Trophoblast cell (in vitro differentiated cells and primary cell): ENCODE measurements around the gene RCAN2.

Experiments
- DNase-seq, 2 donors: peaks; one replicate each; pipeline ENCODE4 v3.0.0-alpha.2; 2016
- H2AFZ ChIP-seq: 2 replicates; pipeline ENCODE4 v1.6.1; 2013; ENCODE audit warnings: low read length, moderate library complexity, mild to moderate bottlenecking; ENCODE audit not compliant: insufficient read depth, poor library complexity
- H2AK5ac ChIP-seq: 2 replicates; pipeline ENCODE4 v1.6.1; 2013; ENCODE audit warnings: mild to moderate bottlenecking, low read length
- H2BK120ac ChIP-seq: 2 replicates; pipeline ENCODE4 v1.6.1; 2013; ENCODE audit warnings: low read length, mild to moderate bottlenecking, moderate library complexity; ENCODE audit not compliant: insufficient read depth, poor library complexity
- H2BK12ac ChIP-seq: 2 replicates; pipeline ENCODE4 v1.6.1; 2013; ENCODE audit warnings: mild to moderate bottlenecking, low read length, moderate library complexity
- H2BK5ac ChIP-seq: 2 replicates; pipeline ENCODE4 v1.6.1; 2013; ENCODE audit warnings: low read length, low read depth, moderate library complexity, mild to moderate bottlenecking; ENCODE audit not compliant: poor library complexity
- H3K14ac ChIP-seq: 2 replicates; pipeline ENCODE4 v1.6.1; 2013; ENCODE audit warnings: mild to moderate bottlenecking, low read length
- H3K18ac ChIP-seq: 2 replicates; pipeline ENCODE4 v1.6.1; 2013; ENCODE audit warnings: mild to moderate bottlenecking, low read length
- H3K23ac ChIP-seq: 2 replicates; pipeline ENCODE4 v1.6.1; 2013; ENCODE audit warnings: low read length
- H3K27ac ChIP-seq: 2 replicates; pipeline ENCODE4 v1.5.1; 2013; ENCODE audit warnings: low read depth, mild to moderate bottlenecking, inconsistent platforms, low read length, moderate library complexity
- H3K27me3 ChIP-seq: 2 replicates; pipeline ENCODE4 v1.6.1; 2013; ENCODE audit warnings: inconsistent platforms, mild to moderate bottlenecking, low read length, moderate library complexity; ENCODE audit not compliant: insufficient read depth
- H3K36me3 ChIP-seq, 2 experiments: 1 replicate in 1 of 2; 2 replicates in 1 of 2; pipeline ENCODE4 v1.6.1; 2013; ENCODE audit warnings: low read length in 2 of 2, mild to moderate bottlenecking in 2 of 2, moderate library complexity in 1 of 2; ENCODE audit not compliant: insufficient read depth in 2 of 2, control insufficient read depth in 1 of 2
- H3K4ac ChIP-seq: 2 replicates; pipeline ENCODE4 v1.6.1; 2013; ENCODE audit warnings: low read depth, mild to moderate bottlenecking, low read length, moderate library complexity
- H3K4me1 ChIP-seq, 2 experiments: 1 replicate in 1 of 2; 2 replicates in 1 of 2; pipeline ENCODE4 v1.6.1; 2013; ENCODE audit warnings: low read length in 2 of 2, mild to moderate bottlenecking in 2 of 2, moderate library complexity in 1 of 2; ENCODE audit not compliant: insufficient read depth in 2 of 2, control insufficient read depth in 1 of 2
- H3K4me2 ChIP-seq: 2 replicates; pipeline ENCODE4 v1.6.1; 2013; ENCODE audit warnings: inconsistent platforms, mild to moderate bottlenecking, low read length, moderate library complexity
- H3K4me3 ChIP-seq: 2 replicates; pipeline ENCODE4 v1.5.1; 2013; ENCODE audit warnings: mild to moderate bottlenecking, low read depth, low read length, inconsistent platforms
- H3K79me1 ChIP-seq: one replicate; pipeline ENCODE4 v1.6.1; 2013; ENCODE audit warnings: low read length
- H3K79me2 ChIP-seq: 2 replicates; pipeline ENCODE4 v1.6.1; 2013; ENCODE audit warnings: low read length, mild to moderate bottlenecking; ENCODE audit not compliant: control insufficient read depth, insufficient read depth, poor library complexity
- H3K9ac ChIP-seq: 2 replicates; pipeline ENCODE4 v1.6.1; 2013; ENCODE audit warnings: mild to moderate bottlenecking, low read length
- H3K9me3 ChIP-seq: 2 replicates; pipeline ENCODE4 v1.6.1; 2013; ENCODE audit warnings: low read depth, mild to moderate bottlenecking, control low read depth, inconsistent platforms, low read length; ENCODE audit not compliant: insufficient read depth
- H4K12ac ChIP-seq: 2 replicates; pipeline ENCODE4 v1.6.1; 2013; ENCODE audit warnings: low read depth, mild to moderate bottlenecking, low read length, moderate library complexity
- H4K8ac ChIP-seq: 2 replicates; pipeline ENCODE4 v1.6.1; 2013; ENCODE audit warnings: low read depth, mild to moderate bottlenecking, low read length, moderate library complexity
- H4K91ac ChIP-seq: one replicate; pipeline ENCODE4 v1.6.1; 2013; ENCODE audit warnings: low read depth, mild to moderate bottlenecking, low read length, moderate library complexity
- WGBS: extraction: QIAGEN DNeasy Blood & Tissue Kit; methylation state at CpG from one replicate; pipeline ENCODE4 v1.1.7; 2013; ENCODE audit warnings: missing lambda C conversion rate; ENCODE audit not compliant: insufficient read length, insufficient coverage; ENCODE audit errors: extremely low coverage; 5-methylcytosine and 5-hydroxymethylcytosine counted together

RCAN2 gene

DNA sequence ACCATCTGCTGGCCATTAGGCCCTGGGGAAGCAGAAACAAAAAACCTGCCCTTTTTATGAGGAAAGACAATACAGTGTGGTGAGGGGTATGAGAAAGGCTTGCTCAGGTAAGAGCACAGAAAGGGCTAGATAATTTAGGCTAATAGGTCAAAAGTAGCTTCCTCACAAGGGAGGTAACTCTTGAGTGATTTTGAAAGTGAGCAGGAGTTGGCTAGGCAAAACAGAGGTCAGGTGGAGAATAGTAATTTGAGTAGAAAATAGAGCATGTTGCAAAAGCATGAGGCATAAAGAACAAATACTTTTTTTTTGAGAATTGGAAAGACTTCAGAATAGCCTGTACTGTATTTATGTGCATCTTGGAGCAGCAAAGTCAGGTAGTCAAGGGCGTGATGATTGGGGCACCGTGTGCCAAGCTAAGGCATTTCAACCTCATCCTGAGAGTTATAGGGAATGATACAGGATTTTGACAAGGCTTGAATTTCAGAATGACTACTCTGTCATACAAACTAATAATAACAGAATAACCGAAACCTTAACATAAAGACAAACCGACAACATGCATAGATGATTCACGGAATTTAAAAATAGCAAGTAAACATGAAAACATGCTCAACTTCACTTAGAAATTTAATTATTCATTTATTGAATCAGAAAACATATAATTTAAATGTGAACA, 197.5 kb downstream of the RCAN2 start:
- H3K4me3 ChIP-seq = no peak overlapping the region
- H2AFZ ChIP-seq = no peak overlapping the region
- H3K9ac ChIP-seq = no peak overlapping the region
- no peaks in the 10 kb centered on the region for H3K79me1 ChIP-seq
- H4K8ac ChIP-seq = no peak overlapping the region
- no peaks in the 10 kb centered on the region for H3K4me1 ChIP-seq
- no peak overlapping the region for H3K18ac ChIP-seq
- H3K27ac ChIP-seq = no peak overlapping the region
- no peak overlapping the region for H3K4ac ChIP-seq
- WGBS = no CpG with 5 or more reads among the region's 5 CpGs
- H3K14ac ChIP-seq = no peak overlapping the region
- no peak overlapping the region for H3K23ac ChIP-seq
- H2BK120ac ChIP-seq = no peak overlapping the region
- no peak overlapping the region for H2BK12ac ChIP-seq
- H3K4me2 ChIP-seq = no peak overlapping the region
- no peaks in the 10 kb centered on the region for H3K36me3 ChIP-seq
- no peaks in the 10 kb centered on the region for H3K27me3 ChIP-seq
- no peak overlapping the region for H2AK5ac ChIP-seq
- H2BK5ac ChIP-seq = no peak overlapping the region
- no peaks in the 10 kb centered on the region for H3K79me2 ChIP-seq
- no peak overlapping the region for H4K91ac ChIP-seq
- no peak overlapping the region for H4K12ac ChIP-seq
- DNase-seq = no peak
- H3K9me3 ChIP-seq = no peaks in the 10 kb centered on the region

DNA sequence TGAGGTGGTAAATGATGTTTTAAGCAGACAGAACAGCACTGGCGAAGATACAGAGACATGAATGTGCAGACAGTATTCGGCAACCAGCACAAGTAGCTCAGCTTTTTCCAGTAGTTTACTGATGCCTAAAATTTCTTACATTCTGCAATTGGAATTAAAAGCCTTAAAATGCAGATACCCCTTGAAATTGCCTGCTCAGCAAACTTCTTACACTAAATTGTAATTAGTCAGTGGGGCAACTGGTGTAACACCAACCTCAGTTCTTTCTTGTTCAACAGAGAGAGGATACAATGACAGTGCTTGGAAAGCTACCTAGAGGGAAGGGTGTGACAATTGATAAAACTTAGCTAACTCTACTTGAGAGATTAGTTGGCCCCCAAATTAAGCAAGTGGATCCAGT, 199.4 kb downstream of the RCAN2 start:
- Histone ChIP-seq H2BK120ac (no peak overlapping the region), H3K79me1 (no peaks in the 10 kb centered on the region), H2AFZ (no peak overlapping the region), H3K9ac (no peak overlapping the region), H3K4me1 (no peaks in the 10 kb centered on the region), H3K79me2 (no peaks in the 10 kb centered on the region), H3K27ac (no peak overlapping the region), H3K4ac (no peak overlapping the region), H3K9me3 (no peaks in the 10 kb centered on the region), H4K12ac (no peak overlapping the region), H2BK12ac (no peak overlapping the region), H3K4me3 (no peak overlapping the region), H2AK5ac (no peak overlapping the region), H2BK5ac (no peak overlapping the region), H3K23ac (no peak overlapping the region), H3K4me2 (no peak overlapping the region), H4K91ac (no peak overlapping the region), H3K36me3 (no peaks in the 10 kb centered on the region), H3K27me3 (no peaks in the 10 kb centered on the region), H3K18ac (no peak overlapping the region), H3K14ac (no peak overlapping the region), H4K8ac (no peak overlapping the region)
- DNase-seq = no peak
- no CpG with 5 or more reads among the region's 2 CpGs for WGBS

DNA sequence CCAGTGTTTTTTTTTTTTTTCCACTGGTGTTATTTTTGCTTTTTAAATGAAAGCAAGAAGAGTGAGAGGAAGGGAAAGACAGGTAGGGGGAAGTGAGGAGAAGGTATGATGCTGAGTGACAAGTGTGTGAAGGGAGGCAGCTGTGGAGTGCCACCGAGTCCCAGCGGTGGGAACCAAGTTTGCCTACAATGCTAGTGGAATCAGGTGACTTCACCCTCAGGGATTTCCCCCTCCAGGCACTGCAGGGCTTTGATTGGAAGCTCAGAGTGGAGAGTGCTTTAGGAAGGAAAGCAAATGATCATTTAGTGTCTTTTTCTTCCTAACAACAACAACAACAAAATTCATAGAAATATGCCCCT, 200.0 kb downstream of the RCAN2 start:
- Histone ChIP-seq H2BK5ac (no peak overlapping the region), H4K12ac (no peak overlapping the region), H3K79me1 (no peaks in the 10 kb centered on the region), H3K14ac (no peak overlapping the region), H3K4me3 (no peak overlapping the region), H2AFZ (no peak overlapping the region), H3K4me2 (no peak overlapping the region), H3K4ac (no peak overlapping the region), H3K23ac (no peak overlapping the region), H3K79me2 (no peaks in the 10 kb centered on the region), H3K4me1 (no peaks in the 10 kb centered on the region), H4K8ac (no peak overlapping the region), H2AK5ac (no peak overlapping the region), H3K36me3 (no peaks in the 10 kb centered on the region), H3K27ac (no peak overlapping the region), H3K18ac (no peak overlapping the region), H2BK12ac (no peak overlapping the region), H2BK120ac (no peak overlapping the region), H3K9me3 (no peaks in the 10 kb centered on the region), H3K9ac (no peak overlapping the region), H4K91ac (no peak overlapping the region), H3K27me3 (no peaks in the 10 kb centered on the region)
- DNase-seq = no peak
- WGBS = no CpG with 5 or more reads among the region's 2 CpGs

DNA sequence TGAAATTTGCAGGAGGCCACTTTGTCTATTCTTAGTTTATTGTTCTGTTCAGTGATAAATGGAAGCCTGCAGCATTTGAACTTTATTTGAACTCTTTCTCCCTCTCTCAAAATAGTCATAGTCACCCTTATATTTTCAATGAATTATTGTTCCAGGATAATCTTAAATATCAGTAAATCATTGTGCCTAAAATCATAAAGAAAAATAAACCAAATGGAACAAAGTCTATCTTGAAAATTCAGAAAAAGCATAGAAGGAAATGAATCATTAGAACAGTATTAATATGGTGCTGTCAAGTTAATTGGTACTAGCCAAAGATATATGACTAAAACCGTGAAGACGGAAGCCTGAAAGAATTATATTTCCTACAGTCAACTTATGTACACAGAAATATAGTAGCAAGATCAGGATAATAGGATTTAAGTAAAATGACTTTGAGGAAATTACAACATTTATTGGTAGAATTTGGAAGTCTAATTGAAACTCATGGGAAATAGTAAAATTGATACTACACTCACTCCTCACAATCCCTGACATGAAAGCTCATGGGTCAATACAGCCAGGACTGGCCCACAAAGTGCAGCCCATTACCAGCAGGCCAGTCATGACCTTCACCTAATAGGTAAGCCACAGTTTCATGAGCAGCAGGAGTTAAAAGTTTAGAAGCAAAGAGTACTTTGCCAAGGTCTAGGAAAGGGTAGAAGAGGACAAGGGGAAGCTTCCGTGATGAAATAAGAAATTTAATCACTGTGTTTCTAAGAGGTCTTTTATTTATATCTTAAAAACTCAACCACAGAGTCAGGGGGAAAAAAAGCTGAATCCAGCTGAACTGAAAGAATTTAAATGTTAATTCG, 200.6 kb downstream of the RCAN2 start:
- Histone ChIP-seq H3K27me3 (no peaks in the 10 kb centered on the region), H4K91ac (no peak overlapping the region), H3K4ac (no peak overlapping the region), H2AFZ (no peak overlapping the region), H3K9me3 (no peaks in the 10 kb centered on the region), H3K18ac (no peak overlapping the region), H3K4me2 (no peak overlapping the region), H4K8ac (no peak overlapping the region), H3K14ac (no peak overlapping the region), H3K4me1 (no peaks in the 10 kb centered on the region), H3K4me3 (no peak overlapping the region), H2BK120ac (no peak overlapping the region), H2BK5ac (no peak overlapping the region), H3K79me1 (no peaks in the 10 kb centered on the region), H3K36me3 (no peaks in the 10 kb centered on the region), H2AK5ac (no peak overlapping the region), H2BK12ac (no peak overlapping the region), H3K9ac (no peak overlapping the region), H3K23ac (no peak overlapping the region), H4K12ac (no peak overlapping the region), H3K27ac (no peak overlapping the region), H3K79me2 (no peaks in the 10 kb centered on the region)
- WGBS = no CpG with 5 or more reads among the region's 4 CpGs
- DNase-seq = no peak
